Aorta (tissue), 5 donors: Measurements from ENCODE around the gene KIAA1755. TPM values are rescaled to one million over a fixed set of nuclear protein-coding genes. Genes with fewer than 3 reads are reported as not detected.

ENCODE experiments used
- ATAC-seq: fragments of 200-7000 bp; cut with Tn5 transposase; one replicate; pipeline ENCODE4 v1.9.1; 2022; ENCODE audit warnings: moderate library complexity; ENCODE audit not compliant: low FRiP score
- DNase-seq, 2 donors: peaks; one replicate each; pipeline ENCODE4 v3.0.0-alpha.2; 2020
- H3K27ac ChIP-seq, 2 donors: one replicate each; pipeline ENCODE4 v1.5.1; 2013; ENCODE audit warnings: low read length in 2 of 2, mild to moderate bottlenecking in 2 of 2, moderate library complexity in 2 of 2, control low read depth in 1 of 2, inconsistent platforms in 1 of 2, low read depth in 1 of 2
- H3K27me3 ChIP-seq, 2 donors: one replicate each; pipeline ENCODE4 v1.6.1; 2013; ENCODE audit warnings: control low read depth in 1 of 2, low read length in 1 of 2, mild to moderate bottlenecking in 1 of 2, moderate library complexity in 1 of 2; ENCODE audit not compliant: insufficient read depth in 2 of 2, control insufficient read depth in 1 of 2
- H3K36me3 ChIP-seq, 2 donors: one replicate each; pipeline ENCODE4 v1.6.1; 2013; ENCODE audit warnings: control low read depth in 1 of 2, low read length in 1 of 2, mild to moderate bottlenecking in 1 of 2; ENCODE audit not compliant: insufficient read depth in 2 of 2, control insufficient read depth in 1 of 2
- H3K4me1 ChIP-seq, 2 donors: one replicate each; pipeline ENCODE4 v1.6.1; 2013; ENCODE audit warnings: low read length in 2 of 2, control low read depth in 1 of 2, mild to moderate bottlenecking in 1 of 2, moderate library complexity in 1 of 2; ENCODE audit not compliant: insufficient read depth in 2 of 2, control insufficient read depth in 1 of 2
- H3K4me3 ChIP-seq, 2 donors: one replicate each; pipeline ENCODE4 v1.5.1; 2013; ENCODE audit warnings: low read length in 2 of 2, control low read depth in 1 of 2, mild to moderate bottlenecking in 1 of 2
- H3K9me3 ChIP-seq: one replicate; pipeline ENCODE4 v1.6.1; 2013; ENCODE audit warnings: mild to moderate bottlenecking, low read length; ENCODE audit not compliant: control insufficient read depth
- WGBS, 2 donors: extraction: QIAGEN DNeasy Blood & Tissue Kit; methylation state at CpG; one replicate each; pipeline ENCODE4 v1.1.7; 2013; 5-methylcytosine and 5-hydroxymethylcytosine counted together
- intact Hi-C, 2 donors: fragments of 100-400 bp; cut with DNase I; formaldehyde crosslinking; loops; one replicate each; pipeline versions ENCODE4 v1.14.2 to v1.15.0; 2022
- long read RNA-seq, 2 donors: library from polyadenylated mRNA; unstranded; transcript quantifications; one replicate each; pipeline ENCODE4 v2.0.0, GENCODE V29; 2020 to 2021
- polyA plus RNA-seq, 2 donors: library from polyadenylated mRNA; stranded (reverse); fragments of 200-250 nt; gene quantifications; one replicate each; pipeline ENCODE4 v1.2.3, GENCODE V29; 2013
- total RNA-seq, 2 donors: library from RNA; stranded (reverse); fragmentation: NEBNext Ultra II Directional; extraction: Animal tissue kit (Norgen Biotek cat#: 25700); gene quantifications; one replicate each; pipeline ENCODE4 v1.2.1, GENCODE V29; 2021
- donor health status: healthy with polysubstance abuse.
- donor health status: Bipolar disorder and iron deficiency.
- donor health status: DM: no; HTN: no; CAD: no.
- donor health status: DM: no; HTN: no; CAD: no.
- donor health status: DM: yes; HTN: yes; CAD: no.

Gene KIAA1755, protein sequence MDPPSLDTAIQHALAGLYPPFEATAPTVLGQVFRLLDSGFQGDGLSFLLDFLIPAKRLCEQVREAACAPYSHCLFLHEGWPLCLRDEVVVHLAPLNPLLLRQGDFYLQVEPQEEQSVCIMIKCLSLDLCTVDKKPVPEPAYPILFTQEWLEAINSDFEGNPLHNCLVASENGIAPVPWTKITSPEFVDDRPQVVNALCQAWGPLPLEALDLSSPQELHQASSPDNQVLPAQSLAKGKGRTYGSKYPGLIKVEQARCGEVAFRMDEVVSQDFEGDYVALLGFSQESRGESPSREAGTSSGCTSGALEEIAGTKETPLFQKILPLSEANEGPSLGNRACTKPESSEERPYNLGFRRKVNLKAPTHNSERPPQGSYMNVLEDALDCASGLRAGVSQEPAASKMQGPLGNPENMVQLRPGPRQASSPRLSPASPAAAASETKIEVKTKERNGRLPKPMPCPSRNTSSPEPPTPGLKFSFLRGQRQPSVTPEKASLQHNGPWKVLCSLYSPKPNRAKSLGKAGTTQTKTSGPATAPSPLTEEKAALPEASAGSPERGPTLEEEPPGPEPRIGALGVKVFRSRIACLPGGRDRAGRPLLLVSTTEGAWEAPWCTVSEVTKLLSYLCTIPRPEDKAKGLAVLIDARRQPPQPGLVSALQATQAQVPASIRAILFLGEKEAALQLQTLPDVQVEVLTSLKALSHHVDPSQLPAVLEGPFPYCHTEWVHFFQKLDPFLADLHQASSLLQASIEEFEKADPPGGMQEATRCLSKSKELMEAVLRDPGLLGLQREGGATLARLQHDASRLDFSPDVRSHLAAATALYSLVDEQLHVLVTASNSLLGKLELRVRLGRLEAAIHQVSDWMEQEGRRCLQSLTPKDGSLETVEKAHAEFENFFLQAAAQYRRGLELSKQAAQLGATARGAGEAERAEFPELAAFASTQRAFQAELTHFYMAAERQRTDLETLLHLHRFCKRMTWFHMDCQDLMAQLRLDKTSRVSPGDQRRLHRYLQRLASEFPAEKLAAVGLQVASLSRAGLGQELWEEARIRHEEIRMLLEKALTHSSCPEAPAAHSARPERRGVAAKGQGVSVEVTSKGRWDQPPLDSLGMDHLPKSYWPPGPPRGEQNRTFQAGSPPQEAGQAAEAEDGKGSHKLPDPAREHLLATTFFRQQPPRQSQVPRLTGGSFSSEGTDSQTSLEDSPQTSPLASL
- total RNA-seq (10 to 100 TPM in 1 of 2 donors, 1 to 10 TPM in 1; 9.3 to 46.4 TPM), polyA plus RNA-seq (10 to 100 TPM in 1 of 2 donors, 1 to 10 TPM in 1; 2.0 to 31.9 TPM)
- long read RNA-seq, donor 1, partial matches to known transcripts, result 7 of 20 reads
- long read RNA-seq, donor 1, other reads (novel, unspliced or antisense), result 13 of 20 reads
- long read RNA-seq, donor 2, full-length matches to known transcripts, result 3 of 27 reads
- long read RNA-seq, donor 2, partial matches to known transcripts, result 6 of 27 reads
- long read RNA-seq, donor 2, other reads (novel, unspliced or antisense), result 18 of 27 reads

DNA sequence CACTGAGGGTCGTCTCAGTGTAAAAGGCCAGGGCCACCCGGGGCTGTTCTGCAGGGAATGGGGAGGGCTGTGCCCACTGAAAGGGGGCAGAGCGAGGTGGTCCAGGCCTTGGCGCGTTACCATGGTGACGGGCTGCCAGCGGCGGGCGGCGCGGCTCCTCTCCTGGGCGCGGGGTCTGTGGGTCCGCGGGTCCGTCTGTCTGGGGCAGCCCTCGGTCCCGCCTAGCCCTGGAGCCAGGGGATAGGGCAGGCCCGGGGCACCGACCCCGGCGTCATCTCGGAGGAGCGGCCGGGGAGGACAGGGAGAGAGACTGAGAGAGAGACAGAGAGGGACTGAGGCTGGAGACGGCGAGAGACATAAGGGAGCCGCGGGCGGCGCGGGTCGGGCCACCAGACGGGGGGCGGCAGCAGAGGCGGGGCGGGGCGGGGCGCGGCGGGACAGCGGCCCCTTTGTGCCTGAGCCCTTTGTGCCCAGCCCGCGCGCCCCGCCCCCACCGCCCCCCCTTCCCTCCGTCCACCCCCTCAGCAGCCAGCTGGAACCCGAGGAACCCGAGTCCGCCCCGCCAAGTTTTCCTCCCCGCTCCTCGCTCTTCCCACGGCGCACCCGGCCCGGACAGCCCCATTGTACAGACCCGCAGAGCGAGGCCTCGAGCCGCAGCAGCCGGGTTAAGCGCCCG is at the start of gene KIAA1755:
TSS of gene KIAA1755 (minus strand) at position 358 of the 676 bp plus-strand sequence. CDS start at position 123, 235 bp downstream.
- Histone ChIP-seq H3K36me3 (no peaks in the 10 kb centered on the region), H3K27ac (peak within 1 kb of the TSS; percentile 53 to 79), H3K27me3 (no peaks in the 10 kb centered on the region), H3K9me3 (no peaks in the 10 kb centered on the region), H3K4me1 (no peaks in the 10 kb centered on the region), H3K4me3 (peak within 1 kb of the TSS; percentile 41 to 62)
- 1 to 2% methylated on average over 21 to 65 of the region's 65 CpGs for WGBS, 2 donors
- peak; percentile 67 to 82 for DNase-seq
- intact Hi-C loops, result no loop called here
- peak; percentile 54 for ATAC-seq

DNA sequence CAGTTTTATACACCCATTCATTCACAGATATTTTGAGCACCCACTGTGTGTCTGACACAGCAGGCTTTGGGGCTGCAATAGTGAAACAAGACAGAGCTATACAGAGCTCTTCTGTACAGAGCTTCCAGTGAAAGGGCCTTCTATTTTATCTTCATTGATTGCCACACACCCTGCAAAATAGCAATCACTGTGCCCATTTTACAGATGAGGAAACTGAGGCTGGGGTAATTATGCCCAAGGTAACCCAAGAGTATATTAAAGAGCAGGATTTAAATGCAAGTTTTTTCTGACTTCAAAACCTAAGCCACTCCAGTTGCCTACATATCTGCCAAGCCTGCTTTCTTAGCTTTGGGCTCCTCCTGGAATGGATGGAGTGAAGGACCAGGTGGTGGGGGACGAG is 47.9 kb upstream of the KIAA1755 start:
- Histone ChIP-seq H3K36me3 (no peaks in the 10 kb centered on the region), H3K9me3 (no peaks in the 10 kb centered on the region), H3K27ac (no peak overlapping the region), H3K4me3 (no peak overlapping the region), H3K4me1 (no peaks in the 10 kb centered on the region), H3K27me3 (no peaks in the 10 kb centered on the region)
- WGBS, 2 donors, result 0 to 57% methylated on average over 1 of the region's 1 CpG
- intact Hi-C loops, result no loop called here
- DNase-seq (no peak), ATAC-seq (no peak)

DNA sequence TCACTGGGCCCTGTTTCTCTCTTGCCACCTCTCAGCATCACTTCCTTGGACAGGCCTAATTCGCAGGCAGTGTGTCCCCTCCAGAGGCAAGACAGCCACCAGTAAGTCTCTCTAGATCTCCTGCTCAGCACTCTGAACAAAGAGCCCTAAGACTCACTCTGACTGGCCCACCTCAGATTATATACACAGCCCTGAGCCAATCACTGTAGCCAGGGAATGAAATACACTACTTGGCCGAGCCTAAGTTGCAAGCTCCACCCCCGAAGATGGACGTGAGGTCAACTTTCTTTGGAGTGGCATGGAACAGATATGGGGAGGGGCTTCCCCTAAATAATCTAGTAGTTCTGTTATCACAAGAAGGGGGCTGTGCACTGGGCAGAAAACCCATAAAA is 47.5 kb upstream of the KIAA1755 start:
- DNase-seq, result no peak
- H3K4me3 ChIP-seq, result no peak overlapping the region
- no peaks in the 10 kb centered on the region for H3K4me1 ChIP-seq
- no peaks in the 10 kb centered on the region for H3K9me3 ChIP-seq
- no peaks in the 10 kb centered on the region for H3K36me3 ChIP-seq
- no peak overlapping the region for H3K27ac ChIP-seq
- intact Hi-C loops, result no loop called here
- H3K27me3 ChIP-seq, result no peaks in the 10 kb centered on the region
- WGBS, 2 donors, result 48 to 60% methylated on average over 4 of the region's 4 CpGs
- ATAC-seq, result no peak

DNA sequence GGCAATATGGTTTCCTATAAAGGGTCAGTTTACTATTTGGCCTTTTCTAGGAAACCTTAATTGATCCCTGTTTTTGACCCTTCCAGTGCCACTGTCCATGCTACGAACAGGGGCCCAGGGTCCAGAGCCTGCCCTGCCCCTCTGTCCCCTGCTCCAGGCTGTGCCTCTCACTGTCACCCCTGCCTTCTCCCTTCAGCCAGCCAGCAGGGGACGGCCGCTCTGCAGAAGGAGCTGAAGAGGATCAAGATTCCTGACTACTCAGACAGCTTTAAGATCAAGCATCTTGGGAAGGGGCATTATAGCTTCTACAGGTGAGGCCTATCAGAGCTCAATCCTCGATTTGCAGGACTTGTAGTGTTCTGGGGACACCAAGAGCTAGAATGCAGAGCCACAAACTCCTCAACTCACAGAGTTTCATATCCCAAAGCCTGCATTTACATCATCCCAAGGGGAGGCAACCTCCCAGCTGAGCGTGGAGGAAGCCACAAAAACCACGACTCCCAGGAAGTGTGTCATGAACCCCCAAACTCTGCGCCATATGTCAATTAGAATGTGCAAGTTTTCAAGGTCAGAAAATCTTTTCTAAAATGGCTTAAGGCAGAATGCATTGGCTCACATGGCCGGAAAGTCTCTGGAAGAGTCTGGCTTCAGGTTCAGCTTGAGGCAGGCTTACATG is 47.0 kb upstream of the KIAA1755 start:
- H3K4me3 ChIP-seq, result no peak overlapping the region
- ATAC-seq, result no peak
- intact Hi-C loops, result no loop called here
- no peak for DNase-seq
- 92 to 94% methylated on average over 8 of the region's 8 CpGs for whole genome bisulfite sequencing, 2 donors
- H3K9me3 ChIP-seq, result no peaks in the 10 kb centered on the region
- H3K27ac ChIP-seq, result no peak overlapping the region
- H3K4me1 ChIP-seq, result no peaks in the 10 kb centered on the region
- H3K36me3 ChIP-seq, result no peaks in the 10 kb centered on the region
- H3K27me3 ChIP-seq, result no peaks in the 10 kb centered on the region

DNA sequence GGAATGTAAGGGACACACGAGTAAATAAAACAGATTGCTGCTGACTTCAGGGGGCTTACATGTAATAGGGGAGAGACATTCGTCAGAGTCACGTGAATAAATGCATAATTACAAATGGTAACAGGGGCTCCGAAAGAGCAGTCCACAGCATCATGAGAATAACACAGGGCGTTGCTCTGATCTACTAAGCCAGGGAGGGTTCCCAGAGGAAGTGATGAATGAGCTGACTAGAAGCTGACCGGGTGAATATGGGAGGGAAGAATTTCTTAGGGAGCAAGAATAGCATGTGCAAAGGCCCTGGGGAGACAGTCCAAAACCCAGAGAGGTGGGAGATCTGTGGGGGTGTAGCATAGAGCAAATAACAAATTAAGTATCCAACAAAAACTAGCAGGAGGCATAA is 45.8 kb upstream of the KIAA1755 start:
- H3K4me3 ChIP-seq, result no peak overlapping the region
- H3K36me3 ChIP-seq, result no peaks in the 10 kb centered on the region
- H3K27me3 ChIP-seq, result no peaks in the 10 kb centered on the region
- intact Hi-C loops, result no loop called here
- ATAC-seq, result no peak
- H3K4me1 ChIP-seq, result no peaks in the 10 kb centered on the region
- H3K27ac ChIP-seq, result no peak overlapping the region
- no peak for DNase-seq
- 91 to 94% methylated on average over 6 of the region's 6 CpGs for WGBS, 2 donors
- no peaks in the 10 kb centered on the region for H3K9me3 ChIP-seq

DNA sequence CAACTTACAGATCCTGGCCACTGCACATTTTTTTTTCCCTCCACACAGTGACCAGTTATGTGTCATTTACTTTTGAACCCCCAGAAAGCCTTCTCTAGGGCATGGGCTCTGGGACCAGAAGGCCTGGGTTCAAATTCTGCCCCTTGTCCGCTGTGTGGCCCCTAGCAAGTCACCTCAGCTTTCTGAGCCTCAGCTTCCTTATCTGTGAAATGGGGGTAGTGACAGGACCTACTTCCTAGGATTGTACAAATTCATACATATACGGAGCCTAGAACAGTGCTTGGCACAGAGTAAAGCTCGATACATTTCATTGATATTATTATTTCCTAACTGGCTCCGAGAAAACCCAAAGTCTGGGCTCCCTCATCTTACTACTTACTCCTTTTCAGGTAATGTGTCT is 45.0 kb upstream of the KIAA1755 start:
- intact Hi-C loops, result no loop called here
- no peak for ATAC-seq

DNA sequence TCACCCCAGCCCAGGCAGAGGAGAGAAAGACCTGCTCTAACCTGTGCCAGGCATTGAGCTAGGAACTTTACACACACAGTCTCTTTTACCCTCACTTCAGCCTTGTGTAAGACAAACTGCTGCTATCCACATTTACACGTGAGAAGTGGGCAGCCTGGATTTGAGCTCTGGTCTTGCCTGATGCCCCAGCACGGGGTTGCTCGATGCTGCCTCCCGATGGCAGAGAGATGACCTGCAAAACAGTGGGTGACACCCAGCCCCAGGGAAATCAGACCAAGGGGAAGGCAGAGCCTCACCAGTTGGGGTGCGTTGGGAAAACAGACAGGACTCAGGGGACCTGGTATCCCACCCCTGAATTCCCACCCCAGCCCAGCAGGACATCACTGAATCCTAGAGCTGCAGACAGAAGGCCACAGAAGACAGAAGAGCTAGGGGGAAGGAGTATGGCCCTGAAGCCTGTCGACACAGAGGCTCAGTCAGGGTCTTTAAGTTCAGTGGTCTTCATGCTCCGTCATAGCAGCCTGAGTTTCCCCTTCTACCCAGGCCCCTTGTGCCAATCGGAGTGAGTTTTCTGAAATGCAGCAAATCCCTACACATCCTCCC is 44.4 kb upstream of the KIAA1755 start:
- Histone ChIP-seq H3K27ac (no peak overlapping the region), H3K9me3 (no peaks in the 10 kb centered on the region), H3K4me1 (no peaks in the 10 kb centered on the region), H3K27me3 (no peaks in the 10 kb centered on the region), H3K36me3 (no peaks in the 10 kb centered on the region), H3K4me3 (no peak overlapping the region)
- DNase-seq, result peak in 1 of 2 donors; percentile 67
- intact Hi-C loops, result no loop called here
- WGBS, 2 donors, result 56 to 66% methylated on average over 8 of the region's 8 CpGs
- peak; percentile 53 for ATAC-seq

More for the DNA sequence above, 45.0 kb upstream of the KIAA1755 start:
- Histone ChIP-seq H3K4me1 (no peaks in the 10 kb centered on the region), H3K36me3 (no peaks in the 10 kb centered on the region), H3K27me3 (no peaks in the 10 kb centered on the region), H3K4me3 (no peak overlapping the region), H3K9me3 (no peaks in the 10 kb centered on the region), H3K27ac (no peak overlapping the region)
- WGBS, 2 donors, result 89 to 96% methylated on average over 4 of the region's 4 CpGs
- no peak for DNase-seq
